ENCODE results near the gene KLC3. TPM values are rescaled to one million over a fixed set of nuclear protein-coding genes. Genes with fewer than 3 reads are reported as not detected.
A peak's percentile ranks its signal among the peaks of the same experiment; 100 is the strongest.

KLC3 gene
- total and polyA plus RNA-seq, 2 of the 8 experiments (the other 6 are each of a cell fraction or from before 2014, with no cell fraction given), result 1.3 to 2.8 TPM

GRCh38 chr19:45306518-45307027 lies 34.0 kb upstream of the KLC3 start:
- 0 out of 4 replicates have a peak overlapping the region, but pooled peaks of 1 of the 2 experiments have one; percentile 42 for H3K4me2 ChIP-seq (ENCODE audit: insufficient read depth in 1 of 2, low read depth in 2 of 2, low read length in 2 of 2)
- peaks cover 0 to 13% (median 10%) of the 10 kb centered on the region in 4 experiments; a peak in 3 of 7 replicates for H3K27me3 ChIP-seq (replicated peaks in 1 of 4; ENCODE audit: control insufficient read depth in 3 of 4, extremely low read depth in 1 of 4, insufficient read depth in 3 of 4, low read length in 3 of 4)
- H3K36me3 ChIP-seq (ENCODE audit: control insufficient read depth in 2 of 4, insufficient read depth in 4 of 4, low read length in 3 of 4), result no peaks in the 10 kb centered on the region; a peak in 1 of 8 replicates
- no peak overlapping the region for H3K4ac ChIP-seq (replicated peaks; ENCODE audit: insufficient read length, low read depth, low read length)
- no peak overlapping the region for H4K91ac ChIP-seq (replicated peaks; ENCODE audit: insufficient read length, low read length)
- no peak overlapping the region for H3K9ac ChIP-seq (replicated peaks in 1 of 4; ENCODE audit: extremely low read depth in 1 of 4, low read depth in 3 of 4, low read length in 3 of 4)
- 82% methylated on average over 18 of the region's 18 CpGs; no CpG with 5 or more reads in 1 of the 2 experiments for WGBS, 2 experiments (ENCODE audit: extremely low coverage in 1 of 2, insufficient coverage in 1 of 2, insufficient read length in 1 of 2, insufficient replicate concordance in 2 of 2, low coverage in 1 of 2, low lambda C conversion rate in 2 of 2, missing lambda C conversion rate in 1 of 2)
- H2BK5ac ChIP-seq (ENCODE audit: low read depth, low read length), result no peak overlapping the region
- H3K79me2 ChIP-seq (ENCODE audit: control insufficient read depth in 1 of 2, insufficient read depth in 2 of 2, low read length in 2 of 2), result no peaks in the 10 kb centered on the region
- no peak overlapping the region for H3K14ac ChIP-seq (ENCODE audit: insufficient read length)
- H4K8ac ChIP-seq (ENCODE audit: extremely low read depth, insufficient read depth, low read length), result peak overlapping the region; percentile 15; the same call in 1 of the 2 replicates
- H3K4me3 ChIP-seq (ENCODE audit: extremely low read depth in 1 of 4, insufficient read depth in 2 of 4, low read depth in 3 of 4, low read length in 4 of 4), result no peak overlapping the region
- ChIA-PET POLR2A (ENCODE audit: partially characterized antibody) (interaction anchor here (0.7 to 2.1 kb wide), 6 partner anchors 19 to 214 kb away, joined by 3 to 6 read pairs (median 3); partner anchors contain the start of gene PPP1R37), CTCF (ENCODE audit: partially characterized antibody) (interaction anchor here (0.6 to 1.9 kb wide), 6 partner anchors 11 to 89 kb away, joined by 3 to 7 read pairs (median 3); no protein-coding TSS in a partner anchor)
- peak overlapping the region; percentile 43; the same call in 1 of the 2 replicates for H2BK12ac ChIP-seq (ENCODE audit: low read depth, low read length)
- no peak overlapping the region for H2BK20ac ChIP-seq (ENCODE audit: low read length)
- H3K9me3 ChIP-seq (ENCODE audit: insufficient read depth in 2 of 2, low read depth in 1 of 2, low read length in 1 of 2), result no peaks in the 10 kb centered on the region
- 0 out of 2 replicates have a peak overlapping the region, but pooled peaks have one; percentile 72 for H2BK15ac ChIP-seq (ENCODE audit: low read length)
- no peak overlapping the region for H3K56ac ChIP-seq (replicated peaks; ENCODE audit: insufficient read length, low read depth, low read length)
- no peak overlapping the region for H2AFZ ChIP-seq (ENCODE audit: low read length)
- no peak overlapping the region for H2BK120ac ChIP-seq (replicated peaks; ENCODE audit: low read depth, low read length)
- H4K5ac ChIP-seq (ENCODE audit: insufficient read length, low read depth, low read length), result no peak overlapping the region
- H3K79me1 ChIP-seq (ENCODE audit: low read depth, low read length), result no peaks in the 10 kb centered on the region
- no peak for FAIRE-seq
- no peaks in the 10 kb centered on the region; a peak in 2 of 7 replicates for H3K4me1 ChIP-seq (replicated peaks in 1 of 4; ENCODE audit: control insufficient read depth in 3 of 4, insufficient read depth in 4 of 4, low read length in 3 of 4)
- no peak overlapping the region for H2AK5ac ChIP-seq (ENCODE audit: low read depth, low read length)
- no peak overlapping the region for H3K23ac ChIP-seq (ENCODE audit: insufficient read length)
- peak in 1 of 2 experiments; percentile 60 for DNase-seq (ENCODE audit: low read depth in 1 of 2, low spot score in 2 of 2)
- no peaks in the 10 kb centered on the region for H3K23me2 ChIP-seq (ENCODE audit: low read depth, low read length)
- H3K27ac ChIP-seq (ENCODE audit: low read depth, low read length), result no peak overlapping the region
- H4K20me1 ChIP-seq (replicated peaks in 1 of 2; ENCODE audit: control insufficient read depth in 1 of 2, insufficient read depth in 2 of 2, low read length in 2 of 2), result no peaks in the 10 kb centered on the region
- H3K18ac ChIP-seq (ENCODE audit: extremely low read depth, low read length), result no peak overlapping the region
- TF ChIP-seq CREB1 (IDR thresholded peaks at IDR 0.05) (no peak), CHD2 (IDR thresholded peaks at IDR 0.05; ENCODE audit: low read length) (no peak), EZH2 (IDR thresholded peaks at IDR 0.05; ENCODE audit: low read depth, low read length, severe bottlenecking) (no peak), USF2 (IDR thresholded peaks at IDR 0.05; ENCODE audit: low read length) (no peak), ATF3 (IDR thresholded peaks at IDR 0.05; ENCODE audit: insufficient read depth, low read depth, low read length) (no peak), KDM5A (IDR thresholded peaks at IDR 0.05; ENCODE audit: low read length) (no peak), ZNF274 (IDR thresholded peaks at IDR 0.05; ENCODE audit: borderline replicate concordance, extremely low read depth, low read length) (no peak), BRCA1 (IDR thresholded peaks at IDR 0.05; ENCODE audit: low read depth, low read length) (no peak), TAF7 (optimal IDR thresholded peaks at IDR 0.05; ENCODE audit: borderline replicate concordance, low read depth, low read length) (no peak), TCF12 (IDR thresholded peaks at IDR 0.05; ENCODE audit: low read depth, low read length) (no peak), CTBP2 (IDR thresholded peaks at IDR 0.05; ENCODE audit: borderline replicate concordance, insufficient read depth, insufficient read length, low read length) (no peak), SIRT6 (IDR thresholded peaks at IDR 0.05; ENCODE audit: low read length) (no peak)

Measured in H1 (cell line).